GM21825 (cell line): ENCODE measurements around the gene SLC11A1.

ENCODE experiments used
- ATAC-seq: cut with Tn5 transposase; IDR thresholded peaks from one replicate; pipeline ENCODE4 v1.9.1; 2021; ENCODE audit warnings: mild to moderate bottlenecking, moderate library complexity; ENCODE audit not compliant: unreplicated experiment

Gene SLC11A1

GRCh38 chr2:218431878-218432277 lies 49.8 kb downstream of the SLC11A1 start:
- ATAC-seq: no peak

DNA sequence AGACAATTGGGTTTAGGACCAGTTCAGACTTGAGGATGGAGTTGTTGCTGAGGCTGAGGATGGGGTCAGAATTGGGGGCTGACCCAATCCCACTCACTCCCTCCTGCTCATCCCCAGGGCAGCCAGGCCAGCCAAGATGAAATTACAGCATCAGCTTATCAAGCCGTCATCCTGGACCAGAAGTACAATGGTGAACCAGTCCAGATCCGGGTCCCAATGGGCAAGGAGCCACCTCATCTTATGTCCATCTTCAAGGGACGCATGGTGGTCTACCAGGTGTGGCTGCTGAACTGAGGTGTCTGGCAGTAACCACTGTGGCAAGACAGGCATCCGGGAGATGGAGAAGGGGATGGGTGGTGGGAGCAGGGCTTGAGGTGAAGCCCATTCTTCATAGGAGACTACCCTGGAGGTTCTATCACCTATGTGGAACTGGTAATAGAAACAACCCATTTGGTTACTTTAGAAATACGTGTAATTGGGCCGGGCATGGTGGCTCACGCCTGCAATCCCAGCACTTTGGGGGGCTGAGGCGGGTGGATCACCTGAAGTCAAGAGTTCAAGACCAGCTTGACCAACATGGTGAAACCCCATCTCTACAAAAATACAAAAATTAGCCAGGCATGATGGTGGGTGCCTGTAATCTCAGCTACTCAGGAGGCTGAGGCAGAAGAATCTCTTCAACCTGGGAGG lies 50.7 kb downstream of the SLC11A1 start:
- ATAC-seq: no peak

DNA sequence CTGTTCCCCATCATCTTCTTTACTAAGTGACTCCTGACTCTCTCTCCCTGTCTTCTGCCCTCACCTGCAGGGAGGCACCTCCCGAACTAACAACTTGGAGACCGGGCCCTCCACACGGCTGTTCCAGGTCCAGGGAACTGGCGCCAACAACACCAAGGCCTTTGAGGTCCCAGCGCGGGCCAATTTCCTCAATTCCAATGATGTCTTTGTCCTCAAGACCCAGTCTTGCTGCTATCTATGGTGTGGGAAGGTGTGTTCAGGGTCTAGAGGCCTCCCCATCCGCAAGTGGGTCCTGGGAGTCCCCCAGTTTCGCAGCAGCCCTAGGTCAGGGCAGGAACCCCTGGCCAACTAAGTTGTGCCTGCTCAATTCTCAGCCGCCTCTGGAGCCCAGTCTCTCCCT lies 52.4 kb downstream of the SLC11A1 start:
- no peak for ATAC-seq

- ATAC-seq: no peak
These were observed 53.2 kb downstream of the SLC11A1 start for GRCh38 chr2:218435003-218435982.

GRCh38 chr2:218436992-218437391 lies 54.9 kb downstream of the SLC11A1 start:
- no peak for ATAC-seq

- no peak for ATAC-seq
These were observed 55.9 kb downstream of the SLC11A1 start for GRCh38 chr2:218437969-218438368.

DNA sequence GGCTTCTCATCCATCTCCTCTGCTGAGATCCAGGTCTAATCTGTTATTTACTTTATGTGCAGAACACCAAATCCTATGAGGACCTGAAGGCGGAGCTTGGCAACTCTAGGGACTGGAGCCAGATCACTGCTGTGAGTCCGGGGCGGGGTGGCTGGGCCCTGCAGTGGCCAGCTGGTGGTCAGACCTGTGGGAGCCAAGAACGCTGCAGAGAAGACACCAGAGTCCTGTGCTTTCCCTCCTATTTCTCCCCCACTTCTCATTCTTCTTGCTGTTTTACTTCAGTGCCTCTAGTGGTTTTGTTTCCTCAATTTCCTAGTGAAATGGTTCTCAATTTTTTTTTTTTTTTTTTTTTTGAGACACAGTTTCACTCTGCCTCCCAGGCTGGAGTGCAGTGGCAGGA lies 56.5 kb downstream of the SLC11A1 start:
- no peak for ATAC-seq

DNA sequence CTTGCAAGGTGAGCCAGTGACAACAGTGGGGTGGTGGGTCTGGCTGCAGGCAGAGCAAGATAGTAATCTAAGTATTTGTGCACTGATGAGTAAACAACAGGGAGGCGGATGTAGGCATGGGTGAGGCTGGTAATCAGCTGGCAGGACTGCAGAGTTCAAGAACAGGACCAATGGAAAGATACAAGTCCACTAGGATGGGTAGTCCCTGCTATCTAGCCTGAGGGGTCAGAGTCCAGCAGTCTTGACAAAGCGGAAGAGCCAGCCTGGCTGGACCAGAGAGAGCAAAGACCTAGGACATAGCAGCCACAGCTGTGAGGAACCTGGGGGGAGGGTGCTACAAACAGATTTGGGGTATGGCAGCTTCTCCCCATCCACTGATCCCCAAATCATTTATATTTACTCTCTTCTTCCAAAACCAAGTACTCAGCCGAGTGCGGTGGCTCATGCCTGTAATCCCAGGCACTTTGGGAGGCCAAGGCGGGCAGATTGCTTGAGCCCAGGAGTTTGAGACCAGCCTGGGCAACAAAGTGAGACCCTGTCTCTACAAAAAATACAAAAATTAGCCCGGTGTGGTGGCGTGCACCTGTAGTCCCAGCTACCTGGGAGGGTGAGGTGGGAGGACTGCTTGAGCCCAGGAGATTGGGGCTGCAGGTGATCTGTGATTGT lies 62.8 kb downstream of the SLC11A1 start:
- no peak for ATAC-seq

DNA sequence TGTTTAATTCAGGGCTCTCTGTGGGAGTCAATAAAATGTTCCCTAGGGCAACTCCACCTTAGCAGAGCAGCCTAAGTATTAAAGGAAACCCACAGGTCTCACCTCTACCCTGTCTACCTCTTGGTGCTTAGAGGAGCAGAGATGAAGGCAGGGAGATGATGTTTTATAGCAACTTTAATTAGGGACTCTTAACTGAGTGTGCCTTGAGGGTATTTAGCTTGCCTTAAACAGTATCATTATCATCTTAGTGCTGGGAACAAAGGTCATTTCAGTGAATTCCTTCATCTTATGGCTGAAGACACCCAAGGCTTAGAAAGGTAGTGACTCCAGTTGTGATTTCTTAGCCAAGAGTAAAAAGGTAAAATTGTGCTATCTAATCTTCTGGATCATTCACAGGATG lies 63.5 kb downstream of the SLC11A1 start:
- ATAC-seq: no peak
